Measurements from ENCODE around the gene MDFI. TPM values are rescaled to one million over a fixed set of nuclear protein-coding genes. Genes with fewer than 3 reads are reported as not detected.

The MDFI gene
- total RNA-seq, 1 experiment from 2014 or later: 96.4 TPM

DNA sequence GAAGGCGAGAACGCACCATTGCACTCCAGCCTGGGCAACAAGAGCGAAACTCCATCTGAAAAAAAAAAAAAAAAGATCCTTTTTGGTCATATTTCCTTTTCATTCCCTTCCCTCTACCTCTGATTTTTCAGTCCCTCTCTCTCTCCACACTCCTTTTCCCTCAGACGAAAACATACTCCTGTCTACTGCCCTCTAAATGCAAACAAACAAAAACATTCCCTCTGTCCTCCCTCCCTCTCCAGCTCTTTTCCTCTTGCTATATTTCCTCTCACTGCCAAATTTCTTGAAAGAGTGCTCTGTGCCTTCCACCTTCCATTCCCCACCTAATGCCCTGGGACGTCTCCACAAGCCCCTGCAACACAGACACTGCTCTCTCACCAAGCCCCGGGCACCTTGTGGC, 14.9 kb upstream of the MDFI start:
- Histone ChIP-seq H3F3A (ENCODE audit: low read length, unreplicated experiment) (no peaks in the 10 kb centered on the region), H3K79me2 (ENCODE audit: low read length) (no peaks in the 10 kb centered on the region), H3K36me3 (ENCODE audit: low read depth, low read length) (no peaks in the 10 kb centered on the region), H3K9ac (ENCODE audit: low read length) (no peak overlapping the region), H3K9me3 (ENCODE audit: low read length) (no peaks in the 10 kb centered on the region), H4K20me1 (ENCODE audit: low read length) (no peaks in the 10 kb centered on the region), H3K27ac (ENCODE audit: low read length) (no peak overlapping the region), H3K27me3 (ENCODE audit: low read length) (no peaks in the 10 kb centered on the region), H3K4me3 (ENCODE audit: low read length) (no peak overlapping the region), H3K9me2 (replicated peaks; ENCODE audit: low read length) (no peaks in the 10 kb centered on the region), H3K4me1 (ENCODE audit: insufficient read depth, low read length) (no peaks in the 10 kb centered on the region), H3K4me2 (ENCODE audit: low read length) (no peak overlapping the region), H2AFZ (ENCODE audit: low read length) (no peak overlapping the region)
- CTCF ChIA-PET: no interaction called here
- intact Hi-C loops (cut with micrococcal nuclease): no loop called here
- ATAC-seq (no peak), DNase-seq (no peak)
- POLR2A ChIA-PET (ENCODE audit: unreplicated experiment): no interaction called here
- no TSS peak for BruUV-seq (replicated peaks)
- no peak for TF ChIP-seq EZH2phosphoT487 (IDR thresholded peaks at IDR 0.05; ENCODE audit: borderline replicate concordance, low read length)
- no peak for TF ChIP-seq CTCF (conservative IDR thresholded peaks at IDR 0.05; ENCODE audit: low read depth, low read length)
- no peak for TF ChIP-seq EZH2 (IDR thresholded peaks at IDR 0.05; ENCODE audit: low read length, unreplicated experiment)

- no peak for DNase-seq
- Histone ChIP-seq H3K27me3 (ENCODE audit: low read length) (no peaks in the 10 kb centered on the region), H2AFZ (ENCODE audit: low read length) (no peak overlapping the region), H3K9ac (ENCODE audit: low read length) (no peak overlapping the region), H3K27ac (ENCODE audit: low read length) (no peak overlapping the region), H3K4me2 (ENCODE audit: low read length) (no peak overlapping the region), H4K20me1 (ENCODE audit: low read length) (no peaks in the 10 kb centered on the region), H3K9me3 (ENCODE audit: low read length) (no peaks in the 10 kb centered on the region), H3K9me2 (replicated peaks; ENCODE audit: low read length) (no peaks in the 10 kb centered on the region), H3K79me2 (ENCODE audit: low read length) (no peaks in the 10 kb centered on the region), H3K36me3 (ENCODE audit: low read depth, low read length) (no peaks in the 10 kb centered on the region), H3K4me1 (ENCODE audit: insufficient read depth, low read length) (no peaks in the 10 kb centered on the region), H3K4me3 (ENCODE audit: low read length) (no peak overlapping the region), H3F3A (ENCODE audit: low read length, unreplicated experiment) (no peaks in the 10 kb centered on the region)
- intact Hi-C loops (cut with micrococcal nuclease): no loop called here
- TF ChIP-seq EZH2 (IDR thresholded peaks at IDR 0.05; ENCODE audit: low read length, unreplicated experiment) (no peak), CTCF (conservative IDR thresholded peaks at IDR 0.05; ENCODE audit: low read depth, low read length) (no peak), EZH2phosphoT487 (IDR thresholded peaks at IDR 0.05; ENCODE audit: borderline replicate concordance, low read length) (no peak)
- ChIA-PET CTCF (no interaction called here), POLR2A (ENCODE audit: unreplicated experiment) (no interaction called here)
- BruUV-seq (replicated peaks): no TSS peak
- no peak for ATAC-seq
These were observed 13.5 kb upstream of the MDFI start for GRCh38 chr6:41624621-41625380.

- Histone ChIP-seq H3K27ac (ENCODE audit: low read length) (no peak overlapping the region), H3K4me3 (ENCODE audit: low read length) (no peak overlapping the region), H3K27me3 (ENCODE audit: low read length) (no peaks in the 10 kb centered on the region), H3K4me1 (ENCODE audit: insufficient read depth, low read length) (no peaks in the 10 kb centered on the region), H3K9me3 (ENCODE audit: low read length) (no peaks in the 10 kb centered on the region), H3K9me2 (replicated peaks; ENCODE audit: low read length) (no peaks in the 10 kb centered on the region), H2AFZ (ENCODE audit: low read length) (no peak overlapping the region), H4K20me1 (ENCODE audit: low read length) (no peaks in the 10 kb centered on the region), H3K79me2 (ENCODE audit: low read length) (no peaks in the 10 kb centered on the region), H3K36me3 (ENCODE audit: low read depth, low read length) (no peaks in the 10 kb centered on the region), H3K9ac (ENCODE audit: low read length) (no peak overlapping the region), H3F3A (ENCODE audit: low read length, unreplicated experiment) (no peaks in the 10 kb centered on the region), H3K4me2 (ENCODE audit: low read length) (no peak overlapping the region)
- ATAC-seq: no peak
- DNase-seq: no peak
- CTCF ChIA-PET: no interaction called here
- POLR2A ChIA-PET (ENCODE audit: unreplicated experiment): no interaction called here
- TF ChIP-seq EZH2phosphoT487 (IDR thresholded peaks at IDR 0.05; ENCODE audit: borderline replicate concordance, low read length): no peak
- TF ChIP-seq EZH2 (IDR thresholded peaks at IDR 0.05; ENCODE audit: low read length, unreplicated experiment): no peak
- no peak for TF ChIP-seq CTCF (conservative IDR thresholded peaks at IDR 0.05; ENCODE audit: low read depth, low read length)
- BruUV-seq (replicated peaks): no TSS peak
- intact Hi-C loops (cut with micrococcal nuclease): no loop called here
These were observed 12.8 kb upstream of the MDFI start for GRCh38 chr6:41625442-41625841.

All from PC-3 (cell line).